Neural progenitor cell (in vitro differentiated cells): Measurements from ENCODE around the gene BBS10.

Source experiments
- EZH2 ChIP-seq: fragments of 200-600 bp; sonication (generic); IDR thresholded peaks from 2 replicates; pipeline ENCODE4 v1.6.1; 2017; ENCODE audit warnings: antibody characterized with exemption, mild to moderate bottlenecking, moderate library complexity
- EZH2phosphoT487 ChIP-seq: fragments of 200-600 bp; sonication (generic); IDR thresholded peaks from 2 replicates; pipeline ENCODE4 v1.6.1; 2017; ENCODE audit warnings: antibody characterized with exemption
- TF ChIP-seq, protein P1 (sequence below): fragments of 200-600 bp; sonication (generic); IDR thresholded peaks from 2 replicates; pipeline ENCODE4 v1.5.1; 2017; ENCODE audit warnings: antibody characterized with exemption, mild to moderate bottlenecking

DNA sequence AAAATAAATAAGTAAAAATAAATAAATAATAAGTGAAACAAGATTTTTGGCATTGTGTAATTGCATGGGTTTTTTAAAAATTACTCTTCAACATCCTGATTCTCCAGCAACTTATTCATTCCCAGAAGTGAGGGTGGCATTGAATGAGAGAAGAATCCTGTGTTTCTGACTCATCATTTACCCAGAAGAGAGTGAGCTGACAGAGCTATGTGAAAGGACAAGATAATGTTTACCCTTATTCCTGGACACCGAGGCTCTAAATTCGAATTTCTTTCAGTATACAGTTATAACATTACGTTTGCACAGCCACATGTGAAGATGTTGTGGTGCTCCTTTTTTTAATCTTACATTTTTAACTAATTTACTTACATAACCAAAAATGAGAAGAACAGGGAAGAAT, 36.4 kb downstream of the BBS10 start:
- TF ChIP-seq EZH2 (no peak), EZH2phosphoT487 (no peak)
- TF ChIP-seq, protein P1, sequence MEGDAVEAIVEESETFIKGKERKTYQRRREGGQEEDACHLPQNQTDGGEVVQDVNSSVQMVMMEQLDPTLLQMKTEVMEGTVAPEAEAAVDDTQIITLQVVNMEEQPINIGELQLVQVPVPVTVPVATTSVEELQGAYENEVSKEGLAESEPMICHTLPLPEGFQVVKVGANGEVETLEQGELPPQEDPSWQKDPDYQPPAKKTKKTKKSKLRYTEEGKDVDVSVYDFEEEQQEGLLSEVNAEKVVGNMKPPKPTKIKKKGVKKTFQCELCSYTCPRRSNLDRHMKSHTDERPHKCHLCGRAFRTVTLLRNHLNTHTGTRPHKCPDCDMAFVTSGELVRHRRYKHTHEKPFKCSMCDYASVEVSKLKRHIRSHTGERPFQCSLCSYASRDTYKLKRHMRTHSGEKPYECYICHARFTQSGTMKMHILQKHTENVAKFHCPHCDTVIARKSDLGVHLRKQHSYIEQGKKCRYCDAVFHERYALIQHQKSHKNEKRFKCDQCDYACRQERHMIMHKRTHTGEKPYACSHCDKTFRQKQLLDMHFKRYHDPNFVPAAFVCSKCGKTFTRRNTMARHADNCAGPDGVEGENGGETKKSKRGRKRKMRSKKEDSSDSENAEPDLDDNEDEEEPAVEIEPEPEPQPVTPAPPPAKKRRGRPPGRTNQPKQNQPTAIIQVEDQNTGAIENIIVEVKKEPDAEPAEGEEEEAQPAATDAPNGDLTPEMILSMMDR: no peak
